Common myeloid progenitor, CD34-positive (primary cell): ENCODE results near the gene SPECC1.
"Not testable (repeated sequence)": the region's sequence is repeated elsewhere in the genome, so short reads cannot be mapped to it uniquely, and the experiment has no call there.

Experiments used
- CTCF ChIA-PET: fragments of 350-600 bp; sonication (Branson Sonifier 250); formaldehyde crosslinking; loops from one replicate; lab custom pipeline; 2021; ENCODE audit warnings: antibody characterized with exemption; lab: Charles Lee
- POLR2A ChIA-PET: fragments of 350-600 bp; sonication (Branson Sonifier 250); formaldehyde crosslinking; loops from one replicate; lab custom pipeline; 2021; ENCODE audit warnings: antibody characterized with exemption; lab: Charles Lee
- DNase-seq, 3 donors: peaks; one replicate each; pipeline versions ENCODE4 v3.0.0 to v3.0.0-alpha.2; 2013
- H3K27ac ChIP-seq, 2 experiments: 1 replicate in 1 of 2; 2 replicates in 1 of 2; pipeline ENCODE4 v1.7.0; 2013; ENCODE audit warnings: inconsistent platforms in 2 of 2, low read length in 2 of 2, mild to moderate bottlenecking in 2 of 2, low read depth in 1 of 2, moderate library complexity in 1 of 2; ENCODE audit not compliant: severe bottlenecking in 2 of 2, insufficient read depth in 1 of 2, poor library complexity in 1 of 2
- H3K27me3 ChIP-seq, 5 experiments: replicated peaks in 2 of 5; 1 replicate in 3 of 5; 2 replicates in 2 of 5; pipeline versions ENCODE4 v1.6.1 to v1.7.0; 2013; ENCODE audit warnings: low read length in 4 of 5, mild to moderate bottlenecking in 2 of 5, moderate library complexity in 2 of 5, inconsistent platforms in 1 of 5; ENCODE audit not compliant: insufficient read depth in 5 of 5, control insufficient read depth in 4 of 5
- H3K36me3 ChIP-seq, 4 experiments: 1 replicate in 2 of 4; 2 replicates in 2 of 4; pipeline versions ENCODE4 v1.6.1 to v1.7.0; 2013; ENCODE audit warnings: low read length in 3 of 4, control low read depth in 1 of 4, mild to moderate bottlenecking in 1 of 4; ENCODE audit not compliant: control insufficient read depth in 4 of 4, insufficient read depth in 4 of 4
- H3K4me1 ChIP-seq, 4 experiments: 1 replicate in 3 of 4; 2 replicates in 1 of 4; pipeline versions ENCODE4 v1.6.1 to v1.7.1; 2013; ENCODE audit warnings: low read length in 3 of 4, mild to moderate bottlenecking in 3 of 4, control low read depth in 1 of 4, inconsistent platforms in 1 of 4, moderate library complexity in 1 of 4; ENCODE audit not compliant: control insufficient read depth in 4 of 4, insufficient read depth in 4 of 4; ENCODE audit errors: control extremely low read depth in 1 of 4
- H3K4me3 ChIP-seq, 7 experiments: 1 replicate in 4 of 7; 2 replicates in 3 of 7; pipeline versions ENCODE4 v1.5.1 to v1.7.0; 2013; ENCODE audit warnings: mild to moderate bottlenecking in 7 of 7, low read length in 6 of 7, moderate library complexity in 6 of 7, inconsistent platforms in 2 of 7, low read depth in 2 of 7, control low read depth in 1 of 7; ENCODE audit not compliant: insufficient read depth in 4 of 7, control insufficient read depth in 1 of 7; ENCODE audit errors: extremely low read depth in 1 of 7
- H3K9me3 ChIP-seq, 5 experiments: 1 replicate in 4 of 5; 2 replicates in 1 of 5; pipeline versions ENCODE4 v1.6.1 to v1.7.1; 2013; ENCODE audit warnings: low read length in 4 of 5, mild to moderate bottlenecking in 2 of 5, inconsistent platforms in 1 of 5, low read depth in 1 of 5, moderate library complexity in 1 of 5; ENCODE audit not compliant: control insufficient read depth in 4 of 5, insufficient read depth in 2 of 5; ENCODE audit errors: control extremely low read depth in 1 of 5
- WGBS: methylation state at CpG from one replicate; pipeline ENCODE4 v1.1.5; 2013; ENCODE audit not compliant: insufficient coverage; 5-methylcytosine and 5-hydroxymethylcytosine counted together

SPECC1 gene

GRCh38 chr17:20035501-20035900 is 26.3 kb downstream of the SPECC1 start:
- Histone ChIP-seq H3K4me1 (peaks cover 0 to 8% (median 1%) of the 10 kb centered on the region in 4 experiments), H3K9me3 (no peaks in the 10 kb centered on the region), H3K36me3 (no peaks in the 10 kb centered on the region), H3K4me3 (no peak overlapping the region), H3K27me3 (no peaks in the 10 kb centered on the region), H3K27ac (no peak overlapping the region)
- WGBS = no CpG with 5 or more reads among the region's 3 CpGs
- no peak for DNase-seq
- ChIA-PET CTCF (interaction anchor here (0.7 to 1.3 kb wide), 2 partner anchors 82 to 1994 kb away, joined by 3 to 4 read pairs; no protein-coding TSS in a partner anchor), POLR2A (no interaction called here)

DNA sequence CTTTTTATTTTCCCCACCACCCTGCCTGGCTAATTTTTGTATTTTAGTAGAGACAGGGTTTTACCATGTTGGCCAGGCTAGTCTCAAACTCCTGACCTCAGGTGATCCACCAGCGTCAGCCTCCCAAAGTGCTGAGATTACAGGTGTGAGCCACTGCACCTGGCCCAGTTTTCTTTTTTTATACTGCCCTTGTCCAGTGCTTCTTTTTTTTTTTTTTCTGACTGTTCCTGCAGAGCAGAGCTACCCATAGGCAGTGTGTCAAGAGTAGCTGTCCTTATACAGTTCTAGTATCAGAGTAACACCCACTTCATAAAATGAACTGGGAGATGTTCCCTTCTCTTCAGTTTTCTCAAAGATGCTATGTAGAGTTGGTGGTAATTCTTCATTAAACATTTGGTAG is 28.1 kb downstream of the SPECC1 start:
- CTCF ChIA-PET = interaction anchor here (0.6 kb wide), 1 partner anchor 634 kb away, joined by 3 read pairs; no protein-coding TSS in a partner anchor
- WGBS = 100% methylated on average over 1 of the region's 1 CpG

GRCh38 chr17:20039037-20039436 is 29.9 kb downstream of the SPECC1 start:
- Histone ChIP-seq H3K4me1 (peaks cover 0 to 16% (median 4%) of the 10 kb centered on the region in 4 experiments), H3K9me3 (no peaks in the 10 kb centered on the region), H3K4me3 (no peak overlapping the region), H3K27me3 (no peaks in the 10 kb centered on the region), H3K27ac (no peak overlapping the region), H3K36me3 (no peaks in the 10 kb centered on the region)
- CTCF ChIA-PET = no interaction called here
- DNase-seq = no peak
- POLR2A ChIA-PET = no interaction called here
- 100% methylated on average over 1 of the region's 2 CpGs for WGBS

More for the DNA sequence above, 28.1 kb downstream of the SPECC1 start:
- POLR2A ChIA-PET = interaction anchor here (0.6 kb wide), 1 partner anchor 18 kb away, joined by 3 read pairs; no protein-coding TSS in a partner anchor
- not testable (repeated sequence) for H3K4me3 ChIP-seq, DNase-seq, H3K27ac ChIP-seq, H3K36me3 ChIP-seq, H3K27me3 ChIP-seq, H3K9me3 ChIP-seq
- H3K4me1 ChIP-seq = peaks cover 0 to 12% (median 1%) of the 10 kb centered on the region in 4 experiments

GRCh38 chr17:20040216-20040615 is 31.1 kb downstream of the SPECC1 start:
- Histone ChIP-seq H3K4me1 (peaks cover 0 to 16% (median 4%) of the 10 kb centered on the region in 4 experiments), H3K27ac (no peak overlapping the region), H3K27me3 (no peaks in the 10 kb centered on the region), H3K36me3 (no peaks in the 10 kb centered on the region), H3K9me3 (no peaks in the 10 kb centered on the region), H3K4me3 (no peak overlapping the region)
- POLR2A ChIA-PET = no interaction called here
- CTCF ChIA-PET = no interaction called here
- DNase-seq = no peak

GRCh38 chr17:20043021-20043420 is 33.9 kb downstream of the SPECC1 start:
- no peaks in the 10 kb centered on the region for H3K27me3 ChIP-seq
- POLR2A ChIA-PET = no interaction called here
- peaks cover 0 to 16% (median 4%) of the 10 kb centered on the region in 4 experiments for H3K4me1 ChIP-seq
- WGBS = 86% methylated on average over 2 of the region's 3 CpGs
- no peak for DNase-seq
- no peaks in the 10 kb centered on the region for H3K9me3 ChIP-seq
- no peak overlapping the region for H3K4me3 ChIP-seq
- CTCF ChIA-PET = interaction anchor here (0.9 to 1.0 kb wide), 3 partner anchors 15 to 32 kb away, joined by 3 to 4 read pairs (median 4); no protein-coding TSS in a partner anchor
- no peaks in the 10 kb centered on the region for H3K36me3 ChIP-seq
- H3K27ac ChIP-seq = no peak overlapping the region

DNA sequence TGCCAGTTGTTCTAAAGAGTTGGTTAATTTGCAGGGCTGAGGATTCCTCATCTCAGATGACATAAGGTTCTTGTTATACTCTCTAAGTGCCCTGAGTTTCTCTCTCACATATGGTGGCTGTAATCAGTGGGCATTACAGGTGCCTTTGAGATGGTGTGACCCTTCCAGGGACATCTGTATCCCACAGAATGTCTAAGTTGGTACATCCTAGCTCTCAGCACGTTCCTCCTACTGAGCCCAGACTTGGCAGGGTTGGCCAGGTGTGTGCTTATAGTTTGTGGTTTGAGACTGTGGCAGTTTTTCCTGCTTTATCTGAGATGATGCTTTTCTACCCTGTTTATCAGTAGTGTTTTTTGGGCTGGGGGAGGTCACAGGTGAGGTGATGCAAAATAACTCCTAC is 36.3 kb downstream of the SPECC1 start:
- no CpG with 5 or more reads among the region's 1 CpG for WGBS
- H3K9me3 ChIP-seq = no peaks in the 10 kb centered on the region
- H3K27me3 ChIP-seq = no peaks in the 10 kb centered on the region
- ChIA-PET POLR2A (no interaction called here), CTCF (interaction anchor here (0.7 to 1.4 kb wide), 2 partner anchors 12 to 14 kb away, joined by 3 read pairs; no protein-coding TSS in a partner anchor)
- H3K4me1 ChIP-seq = peaks cover 0 to 16% (median 4%) of the 10 kb centered on the region in 4 experiments
- DNase-seq = no peak
- no peak overlapping the region for H3K27ac ChIP-seq
- no peak overlapping the region for H3K4me3 ChIP-seq
- no peaks in the 10 kb centered on the region for H3K36me3 ChIP-seq

DNA sequence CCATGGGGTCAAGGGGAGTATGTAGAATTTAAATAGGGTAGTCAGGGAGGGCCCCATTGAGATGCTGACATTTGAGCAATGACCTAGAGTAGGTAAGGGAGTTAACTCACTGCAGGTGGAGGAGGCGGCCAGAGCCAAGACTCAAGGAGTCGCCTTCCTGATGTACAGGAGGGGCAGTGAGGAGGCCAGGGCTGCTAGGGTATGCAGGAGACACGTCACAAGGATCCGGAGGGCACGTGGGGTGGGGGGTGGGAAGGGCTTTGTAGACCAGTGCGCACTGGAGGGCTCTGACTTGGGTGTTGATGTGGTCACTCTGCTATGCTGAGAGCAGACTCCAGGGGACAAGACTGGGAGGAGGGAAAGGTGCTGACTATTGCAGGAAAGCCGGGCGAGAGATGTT is 37.5 kb downstream of the SPECC1 start:
- Histone ChIP-seq H3K27me3 (no peaks in the 10 kb centered on the region), H3K27ac (no peak overlapping the region), H3K36me3 (no peaks in the 10 kb centered on the region), H3K4me3 (no peak overlapping the region), H3K9me3 (no peaks in the 10 kb centered on the region), H3K4me1 (peaks cover 0 to 14% (median 4%) of the 10 kb centered on the region in 4 experiments)
- WGBS = 98% methylated on average over 6 of the region's 8 CpGs
- CTCF ChIA-PET = no interaction called here
- POLR2A ChIA-PET = no interaction called here
- DNase-seq = no peak
